SK-N-DZ (cell line): ENCODE data around the gene CBARP.
A peak's percentile ranks its signal among the peaks of the same experiment; 100 is the strongest.
"Not testable (repeated sequence)": the region's sequence is repeated elsewhere in the genome, so short reads cannot be mapped to it uniquely, and the experiment has no call there.

Source experiments
- DNase-seq: peaks from one replicate; pipeline ENCODE4 v3.0.0-alpha.2; 2015; ENCODE audit warnings: low spot score

The CBARP gene

GRCh38 chr19:1252821-1253513 is 15.2 kb upstream of the CBARP start:
- no peak for DNase-seq

- DNase-seq: no peak
These were observed 14.5 kb upstream of the CBARP start for GRCh38 chr19:1252221-1252820.

GRCh38 chr19:1251330-1252220 is 13.8 kb upstream of the CBARP start:
- DNase-seq: no peak

GRCh38 chr19:1250437-1251260 is 12.8 kb upstream of the CBARP start:
- DNase-seq: peak; percentile 90

GRCh38 chr19:1249990-1250436 is 12.2 kb upstream of the CBARP start:
- no peak for DNase-seq

GRCh38 chr19:1249298-1249989 is 11.6 kb upstream of the CBARP start:
- peak; percentile 93 for DNase-seq

GRCh38 chr19:1248786-1249297 is 11.0 kb upstream of the CBARP start:
- DNase-seq: peak; percentile 79

- peak; percentile 76 for DNase-seq
These were observed 10.5 kb upstream of the CBARP start, which contains the start of gene MIDN for GRCh38 chr19:1248139-1248785. Gene MIDN (plus strand): TSS chr19:1248583. CDS start chr19:1250297, 1,714 bp downstream.

- no peak for DNase-seq
These were observed 9.9 kb upstream of the CBARP start for GRCh38 chr19:1247748-1248138.

GRCh38 chr19:1246265-1247087 is 8.7 kb upstream of the CBARP start:
- not testable (repeated sequence) for DNase-seq

- no peak for DNase-seq
These were observed 7.9 kb upstream of the CBARP start for GRCh38 chr19:1245494-1246264.

GRCh38 chr19:1244693-1245451 is 7.1 kb upstream of the CBARP start:
- no peak for DNase-seq

- DNase-seq: peak; percentile 81
These were observed 6.2 kb upstream of the CBARP start for GRCh38 chr19:1243768-1244692.

GRCh38 chr19:1241417-1242095 is 3.8 kb upstream of the CBARP start, which contains the start of gene ATP5F1D:
Gene ATP5F1D (plus strand): TSS chr19:1241751. CDS start chr19:1241851, 100 bp downstream.
- DNase-seq: peak; percentile 93

GRCh38 chr19:1240925-1241324 is 3.1 kb upstream of the CBARP start:
- DNase-seq: no peak
